ENCODE data around the gene FCRL1. TPM values are rescaled to one million over a fixed set of nuclear protein-coding genes. Genes with fewer than 3 reads are reported as not detected.
A peak's percentile ranks its signal among the peaks of the same experiment; 100 is the strongest.

FCRL1 gene
- total RNA-seq, 3 donors from 2014 or later, result 0.32 TPM; not detected in 2

GRCh38 chr1:157771661-157772425 lies 48.1 kb downstream of the FCRL1 start:
- intact Hi-C loops (cut with DNase I; ENCODE audit: low total_unique reads), result no loop called here
- Histone ChIP-seq H3K27ac (peak overlapping the region in 1 of 2 donors; percentile 40), H3K36me3 (no peaks in the 10 kb centered on the region), H3K27me3 (no peaks in the 10 kb centered on the region), H3K4me1 (no peaks in the 10 kb centered on the region), H3K9me3 (no peaks in the 10 kb centered on the region), H3K4me3 (no peak overlapping the region)
- no peak for DNase-seq (ENCODE audit: low spot score in 2 of 2)
- no peak for TF ChIP-seq POLR2A (IDR thresholded peaks at IDR 0.05)
- TF ChIP-seq, protein P1, sequence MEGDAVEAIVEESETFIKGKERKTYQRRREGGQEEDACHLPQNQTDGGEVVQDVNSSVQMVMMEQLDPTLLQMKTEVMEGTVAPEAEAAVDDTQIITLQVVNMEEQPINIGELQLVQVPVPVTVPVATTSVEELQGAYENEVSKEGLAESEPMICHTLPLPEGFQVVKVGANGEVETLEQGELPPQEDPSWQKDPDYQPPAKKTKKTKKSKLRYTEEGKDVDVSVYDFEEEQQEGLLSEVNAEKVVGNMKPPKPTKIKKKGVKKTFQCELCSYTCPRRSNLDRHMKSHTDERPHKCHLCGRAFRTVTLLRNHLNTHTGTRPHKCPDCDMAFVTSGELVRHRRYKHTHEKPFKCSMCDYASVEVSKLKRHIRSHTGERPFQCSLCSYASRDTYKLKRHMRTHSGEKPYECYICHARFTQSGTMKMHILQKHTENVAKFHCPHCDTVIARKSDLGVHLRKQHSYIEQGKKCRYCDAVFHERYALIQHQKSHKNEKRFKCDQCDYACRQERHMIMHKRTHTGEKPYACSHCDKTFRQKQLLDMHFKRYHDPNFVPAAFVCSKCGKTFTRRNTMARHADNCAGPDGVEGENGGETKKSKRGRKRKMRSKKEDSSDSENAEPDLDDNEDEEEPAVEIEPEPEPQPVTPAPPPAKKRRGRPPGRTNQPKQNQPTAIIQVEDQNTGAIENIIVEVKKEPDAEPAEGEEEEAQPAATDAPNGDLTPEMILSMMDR (IDR thresholded peaks at IDR 0.05), result no peak
- TF ChIP-seq POLR2AphosphoS5 (IDR thresholded peaks at IDR 0.05), result no peak

- H3K36me3 ChIP-seq, result no peaks in the 10 kb centered on the region
- no peaks in the 10 kb centered on the region for H3K27me3 ChIP-seq
- no peaks in the 10 kb centered on the region for H3K4me1 ChIP-seq
- no peak overlapping the region for H3K4me3 ChIP-seq
- TF ChIP-seq POLR2A (IDR thresholded peaks at IDR 0.05), result no peak
- no peak for TF ChIP-seq POLR2AphosphoS5 (IDR thresholded peaks at IDR 0.05)
- TF ChIP-seq, protein P1 (IDR thresholded peaks at IDR 0.05), result no peak
- intact Hi-C loops (cut with DNase I; ENCODE audit: low total_unique reads), result no loop called here
- no peaks in the 10 kb centered on the region for H3K9me3 ChIP-seq
- DNase-seq (ENCODE audit: low spot score in 2 of 2), result no peak
- no peak overlapping the region for H3K27ac ChIP-seq
Observed at GRCh38 chr1:157770442-157771043, 49.4 kb downstream of the FCRL1 start.

DNA sequence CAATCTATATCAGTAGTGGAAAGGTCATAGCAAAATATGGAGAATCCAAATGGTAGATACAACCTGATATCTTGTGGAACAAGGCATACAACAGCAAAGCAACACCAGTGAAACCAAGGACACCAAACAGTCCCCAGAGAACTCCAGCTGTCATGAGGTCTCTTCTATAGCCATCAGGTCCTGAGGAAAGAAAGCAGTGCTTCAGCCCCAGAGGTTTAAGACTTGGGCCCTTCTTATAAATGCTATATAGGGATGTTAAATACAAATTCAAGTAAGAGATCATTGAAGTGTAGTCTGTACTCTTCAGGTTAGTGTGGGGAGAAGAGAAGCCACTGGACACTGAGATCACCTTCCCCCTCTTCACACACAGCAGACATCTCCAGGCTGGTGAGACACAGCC lies 53.1 kb downstream of the FCRL1 start:
- Histone ChIP-seq H3K36me3 (no peaks in the 10 kb centered on the region), H3K4me3 (no peak overlapping the region), H3K27me3 (no peaks in the 10 kb centered on the region), H3K27ac (no peak overlapping the region), H3K9me3 (peaks cover 0 to 6% of the 10 kb centered on the region in 2 donors), H3K4me1 (no peaks in the 10 kb centered on the region)
- no peak for DNase-seq (ENCODE audit: low spot score in 2 of 2)
- intact Hi-C loops (cut with DNase I; ENCODE audit: low total_unique reads), result no loop called here
- TF ChIP-seq, protein P1 (IDR thresholded peaks at IDR 0.05), result no peak
- no peak for TF ChIP-seq POLR2AphosphoS5 (IDR thresholded peaks at IDR 0.05)
- no peak for TF ChIP-seq POLR2A (IDR thresholded peaks at IDR 0.05)

- Histone ChIP-seq H3K27ac (no peak overlapping the region), H3K4me1 (no peaks in the 10 kb centered on the region), H3K36me3 (no peaks in the 10 kb centered on the region), H3K9me3 (peaks cover 0 to 6% of the 10 kb centered on the region in 2 donors), H3K4me3 (no peak overlapping the region), H3K27me3 (no peaks in the 10 kb centered on the region)
- no peak for TF ChIP-seq POLR2AphosphoS5 (IDR thresholded peaks at IDR 0.05)
- TF ChIP-seq, protein P1 (IDR thresholded peaks at IDR 0.05), result no peak
- no peak for TF ChIP-seq POLR2A (IDR thresholded peaks at IDR 0.05)
- DNase-seq (ENCODE audit: low spot score in 2 of 2), result no peak
- intact Hi-C loops (cut with DNase I; ENCODE audit: low total_unique reads), result no loop called here
Observed at GRCh38 chr1:157758018-157758417, 61.9 kb downstream of the FCRL1 start.

GRCh38 chr1:157753611-157754010 lies 66.3 kb downstream of the FCRL1 start:
- H3K4me3 ChIP-seq, result no peak overlapping the region
- H3K27ac ChIP-seq, result no peak overlapping the region
- no peaks in the 10 kb centered on the region for H3K36me3 ChIP-seq
- no peaks in the 10 kb centered on the region for H3K27me3 ChIP-seq
- TF ChIP-seq POLR2AphosphoS5 (IDR thresholded peaks at IDR 0.05) (no peak), POLR2A (IDR thresholded peaks at IDR 0.05) (no peak)
- TF ChIP-seq, protein P1 (IDR thresholded peaks at IDR 0.05), result no peak
- DNase-seq (ENCODE audit: low spot score in 2 of 2), result no peak
- H3K4me1 ChIP-seq, result no peaks in the 10 kb centered on the region
- intact Hi-C loops (cut with DNase I; ENCODE audit: low total_unique reads), result no loop called here
- H3K9me3 ChIP-seq, result no peaks in the 10 kb centered on the region

All from breast epithelium (tissue), 4 donors.